ENCODE data around the gene PRAMEF10. TPM values are rescaled to one million over a fixed set of nuclear protein-coding genes. Genes with fewer than 3 reads are reported as not detected.
"Not testable (repeated sequence)": the region's sequence is repeated elsewhere in the genome, so short reads cannot be mapped to it uniquely, and the experiment has no call there.

The PRAMEF10 gene
- total RNA-seq (not detected), polyA plus RNA-seq (not detected)
- long read RNA-seq, donor 1: 0 reads
- long read RNA-seq, donor 2: 0 reads

DNA sequence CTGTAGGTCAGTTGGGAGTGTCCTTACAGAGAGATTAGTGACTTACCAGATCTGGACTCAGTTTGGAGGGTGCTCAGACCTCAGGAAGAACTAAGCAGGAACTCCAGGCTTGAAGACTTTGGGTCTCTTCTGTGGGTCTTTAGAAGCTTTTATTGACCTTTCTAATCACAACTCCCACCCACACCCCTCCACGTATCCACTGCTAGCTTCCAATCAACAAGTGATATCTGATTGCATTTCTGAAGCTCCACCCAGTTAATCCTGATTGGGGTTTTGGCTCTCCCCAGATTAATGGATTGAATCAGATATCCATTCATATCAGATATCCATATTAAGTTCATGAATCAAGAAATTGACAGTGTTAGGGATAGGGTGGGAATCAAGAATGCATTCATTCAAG lies at the start of gene PRAMEF10:
Gene PRAMEF10 (minus strand): TSS at position 101 of the 400 bp plus-strand sequence. CDS start 2,423 bp downstream, outside the sequence.
- H3K36me3 ChIP-seq; intact Hi-C loops (cut with DNase I; ENCODE audit: low total_unique reads); H3K4me3 ChIP-seq; H3K27me3 ChIP-seq (replicated peaks in 1 of 7); H3K9me3 ChIP-seq; H3K27ac ChIP-seq; H3K4me1 ChIP-seq; DNase-seq: not testable (repeated sequence)
- 100% methylated on average over 1 of the region's 1 CpG; no CpG with 5 or more reads in 4 of the 5 donors for WGBS, 5 donors

DNA sequence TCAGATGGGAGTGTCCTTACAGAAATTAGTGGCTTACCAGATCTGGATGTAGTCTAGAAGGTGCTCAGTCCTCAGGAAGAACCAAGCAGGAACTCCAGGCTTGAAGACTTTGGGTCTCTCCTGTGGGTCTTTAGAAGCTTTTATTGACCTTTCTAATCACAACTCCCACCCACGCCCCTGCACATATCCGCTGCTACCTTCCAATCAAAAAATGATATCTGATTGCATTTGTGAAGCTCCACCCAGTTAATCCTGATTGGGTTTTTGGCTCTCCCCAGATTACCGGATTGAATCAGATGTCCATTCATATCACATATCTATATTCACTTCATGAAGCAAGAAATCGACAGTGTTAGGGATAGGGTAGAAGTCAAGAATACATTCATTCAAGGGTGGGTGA lies 49.4 kb upstream of the PRAMEF10 start, which contains the start of gene PRAMEF6:
Gene PRAMEF6 (minus strand): TSS at position 101 of the 400 bp plus-strand sequence. CDS start 5,062 bp downstream, outside the sequence.
- WGBS, 5 donors: 75 to 100% (median 89%) methylated on average over 1 to 4 of the region's 4 CpGs
- DNase-seq; H3K4me1 ChIP-seq; H3K27me3 ChIP-seq (replicated peaks in 1 of 7); H3K36me3 ChIP-seq; H3K9me3 ChIP-seq; H3K4me3 ChIP-seq; intact Hi-C loops (cut with DNase I; ENCODE audit: low total_unique reads); H3K27ac ChIP-seq: not testable (repeated sequence)

- H3K4me1 ChIP-seq; H3K36me3 ChIP-seq; H3K27ac ChIP-seq; H3K9me3 ChIP-seq; DNase-seq; H3K27me3 ChIP-seq (replicated peaks in 1 of 7); H3K4me3 ChIP-seq; intact Hi-C loops (cut with DNase I; ENCODE audit: low total_unique reads): not testable (repeated sequence)
- WGBS, 5 donors: 0 to 42% (median 22%) methylated on average over 1 to 3 of the region's 5 CpGs; no CpG with 5 or more reads in 1 of the 5 donors
These were observed 26.3 kb upstream of the PRAMEF10 start for GRCh38 chr1:12924368-12924767.

DNA sequence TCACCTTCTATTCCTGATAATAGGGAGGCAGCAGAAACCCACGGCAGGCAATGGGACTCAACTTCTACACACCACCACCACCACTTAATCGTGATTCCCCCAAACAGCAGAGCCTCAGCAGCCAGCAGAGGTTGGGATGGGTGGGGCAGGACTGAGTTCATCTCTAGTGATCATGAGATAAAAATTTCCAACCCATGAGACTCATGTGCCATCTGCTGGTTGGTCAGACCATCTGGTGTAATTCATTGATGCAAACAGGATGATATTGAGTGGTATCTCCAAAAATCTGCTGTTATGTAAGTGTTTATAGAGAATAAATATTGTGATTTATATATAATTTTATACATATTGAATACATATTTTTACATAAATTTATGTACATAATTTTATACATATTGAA lies 23.7 kb upstream of the PRAMEF10 start:
- WGBS, 5 donors: 67 to 95% (median 71%) methylated on average over 2 of the region's 2 CpGs

GRCh38 chr1:12916310-12916709 lies 18.2 kb upstream of the PRAMEF10 start, which contains the start of gene PRAMEF7:
PRAMEF7 (plus strand) TSS chr1:12916610; CDS start chr1:12917693, 1,083 bp downstream.
- H3K4me3 ChIP-seq; H3K27me3 ChIP-seq (replicated peaks in 1 of 7); H3K9me3 ChIP-seq; DNase-seq; H3K27ac ChIP-seq; H3K36me3 ChIP-seq; H3K4me1 ChIP-seq; intact Hi-C loops (cut with DNase I; ENCODE audit: low total_unique reads): not testable (repeated sequence)
- WGBS, 5 donors: no CpG with 5 or more reads among the region's 1 CpG

More for the DNA sequence above, 23.7 kb upstream of the PRAMEF10 start:
- H3K4me1 ChIP-seq; H3K27ac ChIP-seq; DNase-seq; H3K4me3 ChIP-seq; intact Hi-C loops (cut with DNase I; ENCODE audit: low total_unique reads); H3K27me3 ChIP-seq (replicated peaks in 1 of 7); H3K9me3 ChIP-seq; H3K36me3 ChIP-seq: not testable (repeated sequence)

DNA sequence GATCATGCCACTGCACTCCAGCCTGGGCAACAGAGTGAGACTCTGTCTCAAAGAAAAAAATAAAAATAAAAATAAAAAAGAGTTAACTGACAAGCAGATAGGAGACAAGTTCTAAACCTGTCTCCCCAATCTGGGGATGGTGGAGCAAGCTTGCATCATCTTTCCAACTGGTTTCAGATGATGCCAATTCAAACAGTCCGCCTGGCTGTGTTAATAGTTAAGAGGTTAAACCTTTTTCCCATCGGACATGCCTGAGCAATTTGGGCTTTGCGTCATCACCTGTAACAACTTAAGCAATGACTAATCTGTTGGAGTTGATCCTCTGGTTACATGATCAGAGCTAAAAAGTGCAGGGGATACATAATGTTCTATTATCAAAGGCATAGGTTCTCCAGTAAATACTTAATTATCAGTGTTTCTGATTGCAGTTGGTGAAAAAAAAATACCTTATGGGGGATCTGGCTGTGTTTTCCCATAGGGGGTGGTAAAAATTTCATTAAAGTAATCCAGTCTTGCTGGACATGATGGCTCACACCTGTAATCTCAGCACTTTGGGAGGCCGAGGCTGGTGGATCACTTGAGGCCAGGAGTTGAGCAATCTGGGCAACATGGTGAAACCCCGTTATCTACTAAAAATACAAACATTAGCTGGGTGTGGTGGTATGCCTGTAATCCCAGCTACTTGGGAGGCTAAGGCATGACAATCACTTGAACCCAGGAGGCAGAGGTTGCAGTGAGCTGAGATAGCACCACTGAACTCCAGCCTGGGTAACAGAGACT lies 5.9 kb upstream of the PRAMEF10 start:
- H3K36me3 ChIP-seq; H3K4me1 ChIP-seq; H3K9me3 ChIP-seq; intact Hi-C loops (cut with DNase I; ENCODE audit: low total_unique reads); DNase-seq; H3K27me3 ChIP-seq (replicated peaks in 1 of 7); H3K27ac ChIP-seq; H3K4me3 ChIP-seq: not testable (repeated sequence)
- WGBS, 5 donors: 73 to 100% (median 83%) methylated on average over 1 to 4 of the region's 5 CpGs; no CpG with 5 or more reads in 1 of the 5 donors

DNA sequence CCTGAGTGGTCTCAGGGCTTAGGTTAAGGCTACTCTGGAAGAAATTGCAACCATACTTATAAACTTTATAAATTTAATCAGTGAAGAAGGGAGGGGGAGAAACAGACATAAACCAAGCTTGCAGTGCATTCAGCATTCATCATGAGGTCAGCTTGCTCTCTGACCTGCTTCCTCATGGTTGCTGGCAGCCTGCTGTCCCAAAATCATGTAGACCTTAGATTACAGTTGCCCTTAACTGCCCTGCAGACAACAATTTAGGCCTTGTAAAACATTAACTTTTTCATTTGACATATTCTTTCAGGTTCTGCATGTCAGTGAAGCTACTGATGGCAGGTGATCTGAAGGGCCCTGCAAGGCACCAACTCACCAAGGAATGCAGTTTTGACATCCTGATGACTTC lies 1.1 kb upstream of the PRAMEF10 start:
- intact Hi-C loops (cut with DNase I; ENCODE audit: low total_unique reads); H3K4me1 ChIP-seq; H3K36me3 ChIP-seq; DNase-seq; H3K4me3 ChIP-seq; H3K27me3 ChIP-seq (replicated peaks in 1 of 7); H3K27ac ChIP-seq; H3K9me3 ChIP-seq: not testable (repeated sequence)

GRCh38 chr1:12886101-12886500 lies 12.0 kb downstream of the PRAMEF10 start, which contains the start of gene PRAMEF4:
PRAMEF4 (minus strand) TSS chr1:12886201; CDS start chr1:12883394, 2,807 bp downstream.
- intact Hi-C loops (cut with DNase I; ENCODE audit: low total_unique reads); H3K9me3 ChIP-seq; H3K4me1 ChIP-seq; H3K27ac ChIP-seq; H3K4me3 ChIP-seq; DNase-seq; H3K36me3 ChIP-seq; H3K27me3 ChIP-seq (replicated peaks in 1 of 7): not testable (repeated sequence)
- WGBS, 5 donors: 46 to 89% (median 78%) methylated on average over 3 of the region's 3 CpGs

DNA sequence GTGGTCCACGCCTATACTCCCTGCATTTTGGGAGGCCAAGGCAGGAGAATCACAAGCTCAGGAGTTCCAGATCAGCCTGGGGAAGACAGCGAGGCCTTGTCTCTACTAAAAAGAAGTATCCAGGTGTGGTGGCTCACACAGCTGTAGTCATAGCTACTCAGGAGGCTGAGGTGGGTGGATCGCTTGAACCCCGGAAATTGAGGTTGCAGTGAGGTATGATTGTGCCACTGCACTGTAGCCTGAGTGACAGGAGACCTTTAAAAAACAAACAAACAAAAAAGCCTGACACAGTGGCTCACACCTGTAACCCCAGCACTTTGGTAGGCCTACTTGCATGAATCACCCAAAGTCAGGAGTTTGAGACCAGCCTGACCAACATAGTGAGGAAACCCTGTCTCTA lies 19.6 kb downstream of the PRAMEF10 start:
- WGBS, 5 donors: 75 to 91% (median 79%) methylated on average over 3 of the region's 4 CpGs
- H3K27me3 ChIP-seq (replicated peaks in 1 of 7); H3K4me1 ChIP-seq; H3K4me3 ChIP-seq; DNase-seq; H3K27ac ChIP-seq; intact Hi-C loops (cut with DNase I; ENCODE audit: low total_unique reads); H3K9me3 ChIP-seq; H3K36me3 ChIP-seq: not testable (repeated sequence)

DNA sequence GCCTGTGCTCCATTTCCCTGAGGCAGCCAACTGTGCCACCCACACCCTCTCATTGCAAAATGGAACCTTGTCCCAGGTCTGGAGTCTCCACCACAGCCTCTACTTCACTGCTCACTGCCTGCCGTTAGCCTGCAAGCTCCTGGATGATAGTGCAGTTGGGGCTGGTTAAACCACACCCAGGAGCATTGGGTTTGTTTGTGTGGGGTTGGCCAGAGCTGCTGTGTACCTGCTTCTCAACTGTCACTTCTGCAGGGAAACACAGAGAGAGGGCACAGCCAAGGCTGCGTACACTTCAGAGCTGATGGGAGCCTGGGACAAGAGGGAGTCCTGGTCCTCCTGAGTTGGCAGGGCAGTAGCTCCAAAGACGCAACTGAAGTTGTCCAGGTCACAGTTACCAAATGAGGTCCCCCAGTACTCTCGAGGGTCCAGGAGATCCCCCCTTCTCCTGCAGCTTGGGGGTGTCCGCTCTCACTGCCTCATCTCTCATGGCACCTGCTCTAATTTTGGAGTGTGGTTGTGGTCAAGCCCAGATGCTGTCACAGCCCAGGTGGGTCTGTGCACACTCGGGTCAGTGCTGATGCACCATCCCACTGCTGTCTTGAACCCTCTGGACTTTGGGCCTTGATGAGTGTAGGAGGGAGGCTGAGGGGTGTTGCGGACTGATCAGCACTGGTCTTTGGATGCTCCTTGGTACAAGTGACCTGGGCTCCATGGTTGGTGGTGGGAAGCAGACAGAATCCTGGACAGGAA lies 34.8 kb downstream of the PRAMEF10 start:
- H3K27ac ChIP-seq; H3K36me3 ChIP-seq; H3K9me3 ChIP-seq; H3K4me1 ChIP-seq; H3K4me3 ChIP-seq; intact Hi-C loops (cut with DNase I; ENCODE audit: low total_unique reads); H3K27me3 ChIP-seq (replicated peaks in 1 of 7); DNase-seq: not testable (repeated sequence)
- 87 to 100% (median 92%) methylated on average over 1 to 5 of the region's 7 CpGs; no CpG with 5 or more reads in 1 of the 5 donors for WGBS, 5 donors

GRCh38 chr1:12856786-12857185 lies 41.3 kb downstream of the PRAMEF10 start, which contains the start of gene PRAMEF2:
PRAMEF2 (plus strand) TSS chr1:12857086; CDS start chr1:12859010, 1,924 bp downstream.
- intact Hi-C loops (cut with DNase I; ENCODE audit: low total_unique reads); H3K4me1 ChIP-seq; H3K4me3 ChIP-seq; H3K27me3 ChIP-seq (replicated peaks in 1 of 7); H3K36me3 ChIP-seq; H3K27ac ChIP-seq; DNase-seq; H3K9me3 ChIP-seq: not testable (repeated sequence)
- 56 to 90% (median 74%) methylated on average over 1 to 2 of the region's 2 CpGs for WGBS, 5 donors
